ENCODE measurements around the gene LPP. TPM values are rescaled to one million over a fixed set of nuclear protein-coding genes. Genes with fewer than 3 reads are reported as not detected.

LPP gene
- total RNA-seq, 1 donor from 2014 or later, result 96.7 TPM

- no peak for DNase-seq (ENCODE audit: extremely low spot score, unreplicated experiment)
- Mint-ChIP-seq H3K9me3 (peaks cover 4% of the 10 kb centered on the region), H3K27ac (no peak overlapping the region), H3K27me3 (no peaks in the 10 kb centered on the region), H3K36me3 (peaks cover 10% of the 10 kb centered on the region), H3K4me3 (no peak overlapping the region), H3K4me1 (ENCODE audit: unreplicated experiment) (peaks cover 10% of the 10 kb centered on the region)
- no peak for TF ChIP-seq CTCF (conservative IDR thresholded peaks at IDR 0.05)
These were observed 750.7 kb downstream of the LPP start for GRCh38 chr3:188904670-188905069.

- peaks cover 4% of the 10 kb centered on the region for H3K9me3 Mint-ChIP-seq
- H3K27ac Mint-ChIP-seq, result no peak overlapping the region
- H3K4me1 Mint-ChIP-seq (ENCODE audit: unreplicated experiment), result peaks cover 1% of the 10 kb centered on the region
- no peaks in the 10 kb centered on the region for H3K27me3 Mint-ChIP-seq
- TF ChIP-seq CTCF (conservative IDR thresholded peaks at IDR 0.05), result no peak
- peaks cover 10% of the 10 kb centered on the region for H3K36me3 Mint-ChIP-seq
- no peak for DNase-seq (ENCODE audit: extremely low spot score, unreplicated experiment)
- H3K4me3 Mint-ChIP-seq, result no peak overlapping the region
These were observed 751.6 kb downstream of the LPP start for GRCh38 chr3:188905547-188905946.

GRCh38 chr3:188906236-188906635 is 752.3 kb downstream of the LPP start:
- TF ChIP-seq CTCF (conservative IDR thresholded peaks at IDR 0.05), result no peak
- DNase-seq (ENCODE audit: extremely low spot score, unreplicated experiment), result no peak
- H3K27me3 Mint-ChIP-seq, result no peaks in the 10 kb centered on the region

GRCh38 chr3:188908002-188908850 is 754.3 kb downstream of the LPP start:
- peaks cover 10% of the 10 kb centered on the region for H3K36me3 Mint-ChIP-seq
- TF ChIP-seq CTCF (conservative IDR thresholded peaks at IDR 0.05), result no peak
- H3K27ac Mint-ChIP-seq, result no peak overlapping the region
- H3K9me3 Mint-ChIP-seq, result peaks cover 4% of the 10 kb centered on the region
- H3K4me3 Mint-ChIP-seq, result no peak overlapping the region
- H3K4me1 Mint-ChIP-seq (ENCODE audit: unreplicated experiment), result peaks cover 6% of the 10 kb centered on the region
- no peaks in the 10 kb centered on the region for H3K27me3 Mint-ChIP-seq
- no peak for DNase-seq (ENCODE audit: extremely low spot score, unreplicated experiment)

More at GRCh38 chr3:188906236-188906635, 752.3 kb downstream of the LPP start:
- peaks cover 10% of the 10 kb centered on the region for H3K36me3 Mint-ChIP-seq
- peaks cover 4% of the 10 kb centered on the region for H3K4me1 Mint-ChIP-seq (ENCODE audit: unreplicated experiment)
- no peak overlapping the region for H3K27ac Mint-ChIP-seq
- no peak overlapping the region for H3K4me3 Mint-ChIP-seq
- H3K9me3 Mint-ChIP-seq, result peaks cover 4% of the 10 kb centered on the region

- peaks cover 5% of the 10 kb centered on the region for H3K36me3 Mint-ChIP-seq
- H3K4me3 Mint-ChIP-seq, result no peak overlapping the region
- no peaks in the 10 kb centered on the region for H3K27me3 Mint-ChIP-seq
- H3K9me3 Mint-ChIP-seq, result peaks cover 4% of the 10 kb centered on the region
- no peak for DNase-seq (ENCODE audit: extremely low spot score, unreplicated experiment)
- H3K27ac Mint-ChIP-seq, result no peak overlapping the region
- no peak for TF ChIP-seq CTCF (conservative IDR thresholded peaks at IDR 0.05)
- H3K4me1 Mint-ChIP-seq (ENCODE audit: unreplicated experiment), result peaks cover 13% of the 10 kb centered on the region
These were observed 757.3 kb downstream of the LPP start for GRCh38 chr3:188911026-188911850.

Measured in type B pancreatic cell (in vitro differentiated cells).